ENCODE measurements around the gene ERO1B. TPM values are rescaled to one million over a fixed set of nuclear protein-coding genes. Genes with fewer than 3 reads are reported as not detected.

The ERO1B gene
- polyA plus RNA-seq, 1 donor from 2014 or later: 2.7 TPM

GRCh38 chr1:236326432-236326831 is 44.7 kb upstream of the ERO1B start:
- Histone ChIP-seq H3K4me3 (ENCODE audit: low read length) (no peak overlapping the region), H3K27me3 (ENCODE audit: insufficient read depth, low read depth, low read length) (no peaks in the 10 kb centered on the region), H3K9me2 (ENCODE audit: insufficient read depth, low read length) (no peaks in the 10 kb centered on the region), H3K9me3 (ENCODE audit: low read length) (no peaks in the 10 kb centered on the region), H3K27ac (ENCODE audit: low read length) (no peak overlapping the region), H3K36me3 (ENCODE audit: insufficient read depth, low read length) (no peaks in the 10 kb centered on the region), H3K9ac (ENCODE audit: low read length) (no peak overlapping the region), H4K20me1 (ENCODE audit: insufficient read depth) (no peaks in the 10 kb centered on the region), H3K4me2 (ENCODE audit: low read length) (no peak overlapping the region), H3K79me2 (replicated peaks; ENCODE audit: insufficient read depth, low read length) (no peaks in the 10 kb centered on the region), H2AFZ (ENCODE audit: low read depth, low read length) (no peak overlapping the region), H3F3A (ENCODE audit: insufficient read depth, low read length, poor library complexity, severe bottlenecking) (no peaks in the 10 kb centered on the region)
- TF ChIP-seq RAD21 (conservative IDR thresholded peaks at IDR 0.05) (no peak), EZH2 (IDR thresholded peaks at IDR 0.05; ENCODE audit: borderline replicate concordance, insufficient read depth, low read length, poor library complexity, severe bottlenecking) (no peak), SMC3 (conservative IDR thresholded peaks at IDR 0.05; ENCODE audit: poor library complexity) (no peak), CTCF (IDR thresholded peaks at IDR 0.05; ENCODE audit: poor library complexity, severe bottlenecking) (no peak)
- TF ChIP-seq, protein P1, sequence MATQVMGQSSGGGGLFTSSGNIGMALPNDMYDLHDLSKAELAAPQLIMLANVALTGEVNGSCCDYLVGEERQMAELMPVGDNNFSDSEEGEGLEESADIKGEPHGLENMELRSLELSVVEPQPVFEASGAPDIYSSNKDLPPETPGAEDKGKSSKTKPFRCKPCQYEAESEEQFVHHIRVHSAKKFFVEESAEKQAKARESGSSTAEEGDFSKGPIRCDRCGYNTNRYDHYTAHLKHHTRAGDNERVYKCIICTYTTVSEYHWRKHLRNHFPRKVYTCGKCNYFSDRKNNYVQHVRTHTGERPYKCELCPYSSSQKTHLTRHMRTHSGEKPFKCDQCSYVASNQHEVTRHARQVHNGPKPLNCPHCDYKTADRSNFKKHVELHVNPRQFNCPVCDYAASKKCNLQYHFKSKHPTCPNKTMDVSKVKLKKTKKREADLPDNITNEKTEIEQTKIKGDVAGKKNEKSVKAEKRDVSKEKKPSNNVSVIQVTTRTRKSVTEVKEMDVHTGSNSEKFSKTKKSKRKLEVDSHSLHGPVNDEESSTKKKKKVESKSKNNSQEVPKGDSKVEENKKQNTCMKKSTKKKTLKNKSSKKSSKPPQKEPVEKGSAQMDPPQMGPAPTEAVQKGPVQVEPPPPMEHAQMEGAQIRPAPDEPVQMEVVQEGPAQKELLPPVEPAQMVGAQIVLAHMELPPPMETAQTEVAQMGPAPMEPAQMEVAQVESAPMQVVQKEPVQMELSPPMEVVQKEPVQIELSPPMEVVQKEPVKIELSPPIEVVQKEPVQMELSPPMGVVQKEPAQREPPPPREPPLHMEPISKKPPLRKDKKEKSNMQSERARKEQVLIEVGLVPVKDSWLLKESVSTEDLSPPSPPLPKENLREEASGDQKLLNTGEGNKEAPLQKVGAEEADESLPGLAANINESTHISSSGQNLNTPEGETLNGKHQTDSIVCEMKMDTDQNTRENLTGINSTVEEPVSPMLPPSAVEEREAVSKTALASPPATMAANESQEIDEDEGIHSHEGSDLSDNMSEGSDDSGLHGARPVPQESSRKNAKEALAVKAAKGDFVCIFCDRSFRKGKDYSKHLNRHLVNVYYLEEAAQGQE (IDR thresholded peaks at IDR 0.05; ENCODE audit: borderline replicate concordance): no peak

GRCh38 chr1:236325567-236325966 is 43.8 kb upstream of the ERO1B start:
- no peak overlapping the region for H3K4me2 ChIP-seq (ENCODE audit: low read length)
- H3K9me3 ChIP-seq (ENCODE audit: low read length): no peaks in the 10 kb centered on the region
- H3F3A ChIP-seq (ENCODE audit: insufficient read depth, low read length, poor library complexity, severe bottlenecking): no peaks in the 10 kb centered on the region
- H3K27ac ChIP-seq (ENCODE audit: low read length): no peak overlapping the region
- no peak for TF ChIP-seq EZH2 (IDR thresholded peaks at IDR 0.05; ENCODE audit: borderline replicate concordance, insufficient read depth, low read length, poor library complexity, severe bottlenecking)
- no peak for TF ChIP-seq SMC3 (conservative IDR thresholded peaks at IDR 0.05; ENCODE audit: poor library complexity)
- TF ChIP-seq CTCF (IDR thresholded peaks at IDR 0.05; ENCODE audit: poor library complexity, severe bottlenecking): no peak
- TF ChIP-seq, protein P1 (IDR thresholded peaks at IDR 0.05; ENCODE audit: borderline replicate concordance): no peak
- no peak for TF ChIP-seq POLR2AphosphoS5 (IDR thresholded peaks at IDR 0.05)
- TF ChIP-seq EP300 (conservative IDR thresholded peaks at IDR 0.05; ENCODE audit: poor library complexity, severe bottlenecking): no peak
- TF ChIP-seq TAF1 (IDR thresholded peaks at IDR 0.05; ENCODE audit: low read depth): no peak
- TF ChIP-seq RAD21 (conservative IDR thresholded peaks at IDR 0.05): no peak
- TF ChIP-seq MXI1 (conservative IDR thresholded peaks at IDR 0.05; ENCODE audit: poor library complexity, severe bottlenecking): no peak
- H3K27me3 ChIP-seq (ENCODE audit: insufficient read depth, low read depth, low read length): no peaks in the 10 kb centered on the region
- H3K79me2 ChIP-seq (replicated peaks; ENCODE audit: insufficient read depth, low read length): no peaks in the 10 kb centered on the region
- H3K36me3 ChIP-seq (ENCODE audit: insufficient read depth, low read length): no peaks in the 10 kb centered on the region
- H3K4me3 ChIP-seq (ENCODE audit: low read length): no peak overlapping the region
- no peaks in the 10 kb centered on the region for H4K20me1 ChIP-seq (ENCODE audit: insufficient read depth)
- no peak overlapping the region for H2AFZ ChIP-seq (ENCODE audit: low read depth, low read length)
- H3K9ac ChIP-seq (ENCODE audit: low read length): no peak overlapping the region
- no peaks in the 10 kb centered on the region for H3K9me2 ChIP-seq (ENCODE audit: insufficient read depth, low read length)

Measured in neural cell (in vitro differentiated cells).